ENCODE measurements around the gene PALS2. TPM values are rescaled to one million over a fixed set of nuclear protein-coding genes. Genes with fewer than 3 reads are reported as not detected.
A peak's percentile ranks its signal among the peaks of the same experiment; 100 is the strongest.

Gene PALS2
- total and polyA plus RNA-seq, 5 donors = 1.3 to 25.3 (median 16.0) TPM

- WGBS = 76% methylated on average over 3 of the region's 3 CpGs
- ATAC-seq = peak in 1 of 2 donors; percentile 13
- no peak overlapping the region for H3K4me3 ChIP-seq (ENCODE audit: low read length)
- DNase-seq = no peak
- no peaks in the 10 kb centered on the region for H3K9me3 ChIP-seq (ENCODE audit: control insufficient read depth, low read length)
- H3K27ac ChIP-seq (ENCODE audit: low read length) = no peak overlapping the region
- intact Hi-C loops (cut with DNase I) = no loop called here
- H3K27me3 ChIP-seq (ENCODE audit: control insufficient read depth, insufficient read depth) = no peaks in the 10 kb centered on the region
- no peaks in the 10 kb centered on the region for H3K4me1 ChIP-seq (ENCODE audit: control insufficient read depth, insufficient read depth, low read length)
These were observed 14.6 kb downstream of the PALS2 start for GRCh38 chr7:24587853-24588252.

DNA sequence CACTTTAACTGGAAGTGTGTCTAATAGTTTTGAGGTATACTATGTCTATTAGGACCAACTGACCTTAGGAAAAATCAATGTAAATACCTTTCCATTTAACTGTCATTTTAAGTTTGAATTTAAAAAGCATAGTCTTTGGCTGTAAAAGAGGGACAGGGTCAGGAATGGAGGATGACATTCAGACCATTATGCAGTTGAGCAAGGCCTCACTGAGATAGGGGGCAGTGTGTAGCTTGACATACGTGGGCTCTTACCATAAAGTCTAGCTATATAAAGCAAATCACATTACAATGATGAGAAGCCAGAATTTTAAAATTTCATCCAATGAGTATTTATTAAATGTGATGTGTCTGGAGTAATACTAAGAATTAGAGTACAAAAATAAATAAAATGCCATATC lies 17.9 kb downstream of the PALS2 start:
- H3K4me3 ChIP-seq (ENCODE audit: low read length) = no peak overlapping the region
- no peak for ATAC-seq
- H3K27ac ChIP-seq (ENCODE audit: low read length) = no peak overlapping the region
- intact Hi-C loops (cut with DNase I) = no loop called here
- 75% methylated on average over 1 of the region's 1 CpG for WGBS
- no peak for DNase-seq
- H3K4me1 ChIP-seq (ENCODE audit: control insufficient read depth, insufficient read depth, low read length) = no peaks in the 10 kb centered on the region
- no peaks in the 10 kb centered on the region for H3K9me3 ChIP-seq (ENCODE audit: control insufficient read depth, low read length)
- no peaks in the 10 kb centered on the region for H3K27me3 ChIP-seq (ENCODE audit: control insufficient read depth, insufficient read depth)

- Histone ChIP-seq H3K27ac (ENCODE audit: low read length) (no peak overlapping the region), H3K27me3 (ENCODE audit: control insufficient read depth, insufficient read depth) (no peaks in the 10 kb centered on the region), H3K4me1 (ENCODE audit: control insufficient read depth, insufficient read depth, low read length) (no peaks in the 10 kb centered on the region), H3K9me3 (ENCODE audit: control insufficient read depth, low read length) (no peaks in the 10 kb centered on the region), H3K4me3 (ENCODE audit: low read length) (no peak overlapping the region)
- intact Hi-C loops (cut with DNase I) = no loop called here
- ATAC-seq = no peak
- DNase-seq = no peak
- WGBS = 92% methylated on average over 7 of the region's 7 CpGs
These were observed 22.6 kb downstream of the PALS2 start for GRCh38 chr7:24595671-24596418.

DNA sequence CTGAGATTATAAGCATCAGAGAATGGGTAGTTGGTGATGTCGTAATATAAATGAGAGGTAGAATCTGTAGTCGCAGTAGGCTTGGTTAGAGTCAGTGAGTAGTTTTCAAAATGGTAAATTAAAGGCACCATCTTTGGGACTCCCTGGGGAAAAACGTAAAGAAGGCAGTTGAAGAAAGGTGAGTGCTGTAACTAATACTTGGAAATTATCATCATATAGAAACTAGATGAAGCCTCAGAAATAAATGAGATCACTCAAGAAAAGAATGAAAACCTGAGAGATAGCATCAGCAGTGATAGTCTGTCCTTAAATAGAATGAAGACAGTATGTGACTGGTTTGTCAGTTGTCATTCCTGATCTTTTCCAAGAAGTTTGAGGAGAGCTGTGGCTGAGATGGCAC lies 23.8 kb downstream of the PALS2 start:
- Histone ChIP-seq H3K4me1 (ENCODE audit: control insufficient read depth, insufficient read depth, low read length) (no peaks in the 10 kb centered on the region), H3K4me3 (ENCODE audit: low read length) (no peak overlapping the region), H3K27me3 (ENCODE audit: control insufficient read depth, insufficient read depth) (no peaks in the 10 kb centered on the region), H3K9me3 (ENCODE audit: control insufficient read depth, low read length) (no peaks in the 10 kb centered on the region), H3K27ac (ENCODE audit: low read length) (no peak overlapping the region)
- WGBS = 94% methylated on average over 3 of the region's 3 CpGs
- ATAC-seq = no peak
- DNase-seq = no peak
- intact Hi-C loops (cut with DNase I) = no loop called here

DNA sequence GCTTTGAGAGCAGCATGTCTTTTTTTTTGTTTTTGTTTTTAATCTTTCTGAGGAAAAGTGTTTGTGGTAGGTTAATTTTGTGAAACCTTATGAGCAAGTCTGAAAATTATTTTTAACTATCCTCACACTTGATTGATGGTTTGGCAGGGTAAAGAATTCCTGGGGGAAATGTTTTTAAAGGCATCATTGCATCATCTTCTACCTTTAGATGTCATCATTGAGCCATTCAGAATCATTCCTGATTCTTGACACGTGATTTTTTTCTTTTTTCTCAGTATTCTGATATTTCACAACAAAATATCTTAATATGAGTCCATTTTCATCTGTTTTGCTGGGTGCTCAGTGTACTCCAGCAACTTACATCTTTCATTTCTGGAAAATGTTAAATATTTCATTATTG lies 28.3 kb downstream of the PALS2 start:
- no peaks in the 10 kb centered on the region for H3K4me1 ChIP-seq (ENCODE audit: control insufficient read depth, insufficient read depth, low read length)
- WGBS = 82% methylated on average over 1 of the region's 1 CpG
- ATAC-seq (no peak), DNase-seq (no peak)
- H3K27ac ChIP-seq (ENCODE audit: low read length) = no peak overlapping the region
- no peaks in the 10 kb centered on the region for H3K27me3 ChIP-seq (ENCODE audit: control insufficient read depth, insufficient read depth)
- no peaks in the 10 kb centered on the region for H3K9me3 ChIP-seq (ENCODE audit: control insufficient read depth, low read length)
- intact Hi-C loops (cut with DNase I) = no loop called here
- H3K4me3 ChIP-seq (ENCODE audit: low read length) = no peak overlapping the region

DNA sequence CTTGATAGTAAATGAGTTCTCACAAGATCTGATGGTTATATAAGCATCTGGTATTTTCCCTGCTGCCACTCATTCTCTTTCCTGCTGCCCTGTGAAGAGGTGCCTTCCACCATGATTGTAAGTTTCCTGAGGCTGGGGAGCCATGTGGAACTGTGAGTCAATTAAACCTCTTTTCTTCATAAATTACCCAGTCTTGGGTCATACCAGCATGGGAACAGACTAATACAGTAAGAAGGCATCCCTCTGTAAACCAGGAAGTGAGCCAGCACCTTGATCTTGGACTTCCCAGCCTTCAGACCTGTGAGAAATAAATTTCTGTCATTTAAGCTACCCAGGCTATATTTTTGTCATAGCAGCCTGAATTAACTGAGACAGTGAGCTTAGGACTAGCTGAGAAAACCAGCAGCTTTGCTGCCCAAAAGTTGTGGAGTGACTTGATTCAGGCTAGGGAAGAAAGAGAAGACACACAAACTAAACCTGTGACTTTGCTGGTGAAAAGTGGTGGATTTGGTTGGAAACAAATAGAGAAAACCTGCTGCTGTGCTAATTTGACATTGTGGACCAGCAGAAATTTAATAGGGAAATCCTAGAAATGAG lies 29.7 kb downstream of the PALS2 start:
- Histone ChIP-seq H3K27me3 (ENCODE audit: control insufficient read depth, insufficient read depth) (no peaks in the 10 kb centered on the region), H3K9me3 (ENCODE audit: control insufficient read depth, low read length) (no peaks in the 10 kb centered on the region), H3K27ac (ENCODE audit: low read length) (no peak overlapping the region), H3K4me3 (ENCODE audit: low read length) (no peak overlapping the region), H3K4me1 (ENCODE audit: control insufficient read depth, insufficient read depth, low read length) (no peaks in the 10 kb centered on the region)
- DNase-seq (no peak), ATAC-seq (no peak)
- intact Hi-C loops (cut with DNase I) = no loop called here

DNA sequence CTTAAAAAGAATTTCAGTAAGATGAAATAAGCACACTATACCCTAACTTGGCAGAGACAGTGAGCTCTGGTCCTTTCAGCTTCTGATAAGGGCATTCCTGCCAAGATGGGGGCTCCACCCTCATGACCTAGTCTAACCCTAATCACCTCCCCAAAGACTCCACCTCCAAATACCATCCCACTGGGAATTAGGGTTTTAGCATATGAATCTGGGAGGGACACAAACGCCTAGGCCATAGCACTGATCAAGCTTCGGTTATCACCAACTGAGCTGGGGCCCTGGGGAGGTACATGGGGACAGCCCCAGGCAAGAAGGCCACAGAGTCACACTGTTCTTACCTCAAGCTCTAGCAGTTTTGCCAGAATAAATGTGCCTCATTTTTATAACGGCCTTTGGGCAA lies 31.4 kb downstream of the PALS2 start:
- 74% methylated on average over 3 of the region's 3 CpGs for WGBS
- intact Hi-C loops (cut with DNase I) = no loop called here

DNA sequence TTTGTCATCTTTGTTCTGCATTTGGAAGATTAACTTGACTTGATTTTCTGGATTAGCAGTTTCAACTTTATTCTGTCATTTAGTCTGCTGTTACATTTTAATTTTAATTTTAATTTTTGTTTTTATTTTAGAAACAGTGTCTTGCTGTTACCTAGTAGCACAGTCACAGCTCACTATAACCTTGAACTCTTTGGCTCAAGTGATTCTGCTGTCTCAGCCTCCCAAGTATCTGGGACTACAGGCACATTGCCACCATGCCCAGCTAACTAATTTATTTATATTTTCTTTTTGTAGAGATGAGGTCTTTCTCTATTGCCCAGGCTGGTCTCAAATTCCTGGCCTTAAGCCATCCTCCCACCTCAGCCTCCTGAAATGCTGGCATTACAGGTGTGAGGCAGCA lies 35.3 kb downstream of the PALS2 start:
- H3K27ac ChIP-seq (ENCODE audit: low read length) = no peak overlapping the region
- H3K4me1 ChIP-seq (ENCODE audit: control insufficient read depth, insufficient read depth, low read length) = no peaks in the 10 kb centered on the region
- no peaks in the 10 kb centered on the region for H3K9me3 ChIP-seq (ENCODE audit: control insufficient read depth, low read length)
- intact Hi-C loops (cut with DNase I) = no loop called here
- H3K4me3 ChIP-seq (ENCODE audit: low read length) = no peak overlapping the region
- DNase-seq (no peak), ATAC-seq (no peak)
- H3K27me3 ChIP-seq (ENCODE audit: control insufficient read depth, insufficient read depth) = no peaks in the 10 kb centered on the region

More for the DNA sequence above, 31.4 kb downstream of the PALS2 start:
- ATAC-seq (no peak), DNase-seq (no peak)
- Histone ChIP-seq H3K27ac (ENCODE audit: low read length) (no peak overlapping the region), H3K4me3 (ENCODE audit: low read length) (no peak overlapping the region), H3K9me3 (ENCODE audit: control insufficient read depth, low read length) (no peaks in the 10 kb centered on the region), H3K4me1 (ENCODE audit: control insufficient read depth, insufficient read depth, low read length) (no peaks in the 10 kb centered on the region), H3K27me3 (ENCODE audit: control insufficient read depth, insufficient read depth) (no peaks in the 10 kb centered on the region)

GRCh38 chr7:24609059-24609458 lies 35.8 kb downstream of the PALS2 start:
- no peak overlapping the region for H3K27ac ChIP-seq (ENCODE audit: low read length)
- H3K9me3 ChIP-seq (ENCODE audit: control insufficient read depth, low read length) = no peaks in the 10 kb centered on the region
- ATAC-seq (no peak), DNase-seq (no peak)
- no peak overlapping the region for H3K4me3 ChIP-seq (ENCODE audit: low read length)
- H3K27me3 ChIP-seq (ENCODE audit: control insufficient read depth, insufficient read depth) = no peaks in the 10 kb centered on the region
- no peaks in the 10 kb centered on the region for H3K4me1 ChIP-seq (ENCODE audit: control insufficient read depth, insufficient read depth, low read length)
- 57% methylated on average over 2 of the region's 2 CpGs for WGBS
- intact Hi-C loops (cut with DNase I) = no loop called here

- Histone ChIP-seq H3K27me3 (ENCODE audit: control insufficient read depth, insufficient read depth) (no peaks in the 10 kb centered on the region), H3K4me1 (ENCODE audit: control insufficient read depth, insufficient read depth, low read length) (no peaks in the 10 kb centered on the region), H3K4me3 (ENCODE audit: low read length) (no peak overlapping the region), H3K9me3 (ENCODE audit: control insufficient read depth, low read length) (no peaks in the 10 kb centered on the region), H3K27ac (ENCODE audit: low read length) (no peak overlapping the region)
- no peak for ATAC-seq
- 83% methylated on average over 2 of the region's 2 CpGs for WGBS
- DNase-seq = no peak
- intact Hi-C loops (cut with DNase I) = no loop called here
These were observed 36.3 kb downstream of the PALS2 start for GRCh38 chr7:24609570-24609969.

DNA sequence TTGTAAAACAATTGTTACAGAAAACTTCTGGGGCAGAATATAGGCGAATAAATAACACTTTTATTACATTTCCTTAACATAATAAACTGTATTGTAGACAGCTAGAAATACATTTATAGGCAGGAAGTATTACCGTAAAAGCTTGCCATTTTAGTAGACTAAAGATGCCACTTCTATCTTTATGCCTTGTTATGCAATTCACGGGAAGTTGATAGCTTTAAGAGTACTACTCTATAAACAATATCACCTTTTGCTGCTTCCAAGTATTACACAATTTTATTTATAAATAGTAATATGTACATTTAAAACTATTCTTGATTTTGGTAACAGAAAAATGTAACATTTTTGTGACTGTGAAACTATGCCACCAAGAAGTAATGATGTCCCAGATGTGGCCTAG lies 37.9 kb downstream of the PALS2 start:
- Histone ChIP-seq H3K9me3 (ENCODE audit: control insufficient read depth, low read length) (no peaks in the 10 kb centered on the region), H3K4me1 (ENCODE audit: control insufficient read depth, insufficient read depth, low read length) (no peaks in the 10 kb centered on the region), H3K4me3 (ENCODE audit: low read length) (no peak overlapping the region), H3K27ac (ENCODE audit: low read length) (no peak overlapping the region), H3K27me3 (ENCODE audit: control insufficient read depth, insufficient read depth) (no peaks in the 10 kb centered on the region)
- ATAC-seq = no peak
- no peak for DNase-seq
- WGBS = 68% methylated on average over 3 of the region's 3 CpGs
- intact Hi-C loops (cut with DNase I) = no loop called here

Measured in right cardiac atrium (tissue), 5 donors.